ENCODE results near the gene VPS11.

Gene VPS11

DNA sequence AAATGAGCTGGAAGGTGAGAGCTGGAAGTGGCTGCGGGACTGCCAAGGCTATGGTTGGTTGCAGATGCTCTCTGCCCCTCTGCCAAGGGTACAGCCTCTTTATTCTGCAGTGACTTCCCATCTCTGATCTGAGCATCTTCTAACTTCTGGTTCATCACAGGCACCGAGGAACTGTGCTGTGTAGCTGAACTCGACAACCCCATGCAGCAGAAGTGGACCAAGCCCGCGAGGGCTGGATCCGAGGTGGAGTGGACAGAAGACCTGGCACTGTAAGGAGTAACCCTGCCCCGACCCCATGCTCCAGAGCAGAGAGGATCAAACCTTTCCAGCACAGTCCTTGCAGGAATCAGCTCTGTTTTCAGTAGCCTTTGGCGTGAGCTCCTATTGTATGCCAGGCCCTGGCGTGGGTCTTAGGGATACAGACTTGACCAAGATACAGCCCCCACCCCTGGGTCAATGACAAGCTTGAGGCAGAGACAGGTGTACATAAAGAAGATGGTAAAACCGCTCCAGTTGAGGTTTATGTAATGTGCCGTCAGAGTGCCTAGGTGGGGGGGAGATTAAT lies 43.8 kb downstream of the VPS11 start:
- no peaks in the 10 kb centered on the region for H3K9me3 ChIP-seq (ENCODE audit: insufficient read depth, low read length)
- no peak overlapping the region for H2AFZ ChIP-seq (ENCODE audit: low read depth, low read length)
- no peaks in the 10 kb centered on the region for H3K27me3 ChIP-seq (ENCODE audit: low read depth, low read length)
- H3K9ac ChIP-seq (ENCODE audit: low read length): no peak overlapping the region
- no peak for TF ChIP-seq EZH2phosphoT487 (IDR thresholded peaks at IDR 0.05; ENCODE audit: low read depth)
- TF ChIP-seq, protein P1, sequence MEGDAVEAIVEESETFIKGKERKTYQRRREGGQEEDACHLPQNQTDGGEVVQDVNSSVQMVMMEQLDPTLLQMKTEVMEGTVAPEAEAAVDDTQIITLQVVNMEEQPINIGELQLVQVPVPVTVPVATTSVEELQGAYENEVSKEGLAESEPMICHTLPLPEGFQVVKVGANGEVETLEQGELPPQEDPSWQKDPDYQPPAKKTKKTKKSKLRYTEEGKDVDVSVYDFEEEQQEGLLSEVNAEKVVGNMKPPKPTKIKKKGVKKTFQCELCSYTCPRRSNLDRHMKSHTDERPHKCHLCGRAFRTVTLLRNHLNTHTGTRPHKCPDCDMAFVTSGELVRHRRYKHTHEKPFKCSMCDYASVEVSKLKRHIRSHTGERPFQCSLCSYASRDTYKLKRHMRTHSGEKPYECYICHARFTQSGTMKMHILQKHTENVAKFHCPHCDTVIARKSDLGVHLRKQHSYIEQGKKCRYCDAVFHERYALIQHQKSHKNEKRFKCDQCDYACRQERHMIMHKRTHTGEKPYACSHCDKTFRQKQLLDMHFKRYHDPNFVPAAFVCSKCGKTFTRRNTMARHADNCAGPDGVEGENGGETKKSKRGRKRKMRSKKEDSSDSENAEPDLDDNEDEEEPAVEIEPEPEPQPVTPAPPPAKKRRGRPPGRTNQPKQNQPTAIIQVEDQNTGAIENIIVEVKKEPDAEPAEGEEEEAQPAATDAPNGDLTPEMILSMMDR (IDR thresholded peaks at IDR 0.05; ENCODE audit: low read depth, low read length): no peak
- H3K4me3 ChIP-seq (ENCODE audit: low read length): no peak overlapping the region
- no peaks in the 10 kb centered on the region for H4K20me1 ChIP-seq (ENCODE audit: insufficient read depth, low read length)
- H3K36me3 ChIP-seq (replicated peaks; ENCODE audit: low read depth, low read length): peaks cover 9% of the 10 kb centered on the region
- H3K4me2 ChIP-seq (ENCODE audit: low read length): no peak overlapping the region
- H3K79me2 ChIP-seq (ENCODE audit: low read length): peaks cover 26% of the 10 kb centered on the region; the same call in 1 of the 2 replicates
- H3K4me1 ChIP-seq (ENCODE audit: low read length): peaks cover 14% of the 10 kb centered on the region
- H3K27ac ChIP-seq (ENCODE audit: low read length): no peak overlapping the region

DNA sequence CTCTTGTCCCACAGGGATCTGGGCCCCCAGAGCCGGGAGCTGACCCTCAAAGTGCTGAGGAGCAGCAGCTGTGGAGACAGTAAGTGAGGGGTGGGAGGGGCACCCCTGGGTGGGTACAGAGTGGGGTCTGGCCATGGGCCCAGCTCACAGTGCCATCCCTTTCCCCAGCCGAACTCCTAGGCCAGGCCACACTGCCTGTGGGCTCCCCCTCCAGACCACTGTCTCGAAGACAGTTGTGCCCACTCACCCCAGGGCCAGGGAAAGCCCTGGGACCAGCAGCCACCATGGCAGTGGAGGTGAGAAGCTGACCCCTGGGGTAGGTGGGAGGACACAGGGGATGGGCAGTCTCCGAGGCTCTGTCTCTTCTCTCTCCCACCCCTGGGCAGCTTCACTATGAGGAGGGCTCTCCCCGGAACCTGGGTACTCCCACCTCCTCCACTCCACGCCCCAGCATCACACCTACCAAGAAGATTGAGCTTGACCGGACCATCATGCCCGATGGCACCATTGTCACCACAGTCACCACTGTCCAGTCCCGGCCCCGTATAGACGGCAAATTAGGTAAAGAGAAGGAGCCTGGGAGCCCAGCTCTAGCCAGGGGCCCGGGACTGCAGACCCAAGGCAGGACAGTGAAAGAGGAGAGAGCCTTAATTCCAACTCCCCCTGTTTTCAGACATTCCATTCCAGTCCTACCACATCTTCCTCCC lies 44.8 kb downstream of the VPS11 start:
- Histone ChIP-seq H3K9ac (ENCODE audit: low read length) (no peak overlapping the region), H3K36me3 (replicated peaks; ENCODE audit: low read depth, low read length) (peaks cover 9% of the 10 kb centered on the region), H3K27me3 (ENCODE audit: low read depth, low read length) (no peaks in the 10 kb centered on the region), H3K79me2 (ENCODE audit: low read length) (peaks cover 24% of the 10 kb centered on the region; the same call in 1 of the 2 replicates), H3K27ac (ENCODE audit: low read length) (no peak overlapping the region), H4K20me1 (ENCODE audit: insufficient read depth, low read length) (no peaks in the 10 kb centered on the region), H3K4me1 (ENCODE audit: low read length) (peaks cover 10% of the 10 kb centered on the region), H3K4me3 (ENCODE audit: low read length) (no peak overlapping the region), H3K9me3 (ENCODE audit: insufficient read depth, low read length) (no peaks in the 10 kb centered on the region), H2AFZ (ENCODE audit: low read depth, low read length) (no peak overlapping the region), H3K4me2 (ENCODE audit: low read length) (no peak overlapping the region)
- TF ChIP-seq EZH2phosphoT487 (IDR thresholded peaks at IDR 0.05; ENCODE audit: low read depth): no peak

DNA sequence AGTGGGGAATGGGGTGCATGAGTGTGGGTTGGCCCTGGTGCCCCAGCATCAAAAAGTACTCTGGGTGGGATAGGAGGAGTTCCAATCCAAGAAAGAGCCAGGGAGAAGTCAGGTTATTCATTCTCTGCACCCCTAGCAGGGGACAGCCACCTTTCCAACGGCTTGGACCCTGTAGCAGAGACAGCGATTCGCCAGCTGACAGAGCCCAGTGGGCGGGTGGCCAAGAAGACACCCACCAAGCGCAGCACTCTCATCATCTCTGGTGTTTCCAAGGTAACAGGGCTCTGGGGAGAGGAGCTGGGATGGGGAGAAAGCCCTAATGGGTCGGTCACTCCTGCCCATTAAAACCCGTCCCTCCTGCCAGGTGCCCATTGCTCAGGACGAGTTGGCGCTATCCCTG lies 46.1 kb downstream of the VPS11 start:
- Histone ChIP-seq H3K9ac (ENCODE audit: low read length) (no peak overlapping the region), H4K20me1 (ENCODE audit: insufficient read depth, low read length) (no peaks in the 10 kb centered on the region), H3K4me2 (ENCODE audit: low read length) (no peak overlapping the region), H3K27me3 (ENCODE audit: low read depth, low read length) (no peaks in the 10 kb centered on the region), H3K27ac (ENCODE audit: low read length) (no peak overlapping the region), H3K79me2 (ENCODE audit: low read length) (peaks cover 11% of the 10 kb centered on the region; the same call in 1 of the 2 replicates), H2AFZ (ENCODE audit: low read depth, low read length) (no peak overlapping the region), H3K4me1 (ENCODE audit: low read length) (peaks cover 4% of the 10 kb centered on the region; the same call in 1 of the 2 replicates), H3K9me3 (ENCODE audit: insufficient read depth, low read length) (no peaks in the 10 kb centered on the region), H3K36me3 (replicated peaks; ENCODE audit: low read depth, low read length) (peaks cover 15% of the 10 kb centered on the region), H3K4me3 (ENCODE audit: low read length) (no peak overlapping the region)
- no peak for TF ChIP-seq EZH2phosphoT487 (IDR thresholded peaks at IDR 0.05; ENCODE audit: low read depth)
- TF ChIP-seq, protein P1 (IDR thresholded peaks at IDR 0.05; ENCODE audit: low read depth, low read length): no peak

DNA sequence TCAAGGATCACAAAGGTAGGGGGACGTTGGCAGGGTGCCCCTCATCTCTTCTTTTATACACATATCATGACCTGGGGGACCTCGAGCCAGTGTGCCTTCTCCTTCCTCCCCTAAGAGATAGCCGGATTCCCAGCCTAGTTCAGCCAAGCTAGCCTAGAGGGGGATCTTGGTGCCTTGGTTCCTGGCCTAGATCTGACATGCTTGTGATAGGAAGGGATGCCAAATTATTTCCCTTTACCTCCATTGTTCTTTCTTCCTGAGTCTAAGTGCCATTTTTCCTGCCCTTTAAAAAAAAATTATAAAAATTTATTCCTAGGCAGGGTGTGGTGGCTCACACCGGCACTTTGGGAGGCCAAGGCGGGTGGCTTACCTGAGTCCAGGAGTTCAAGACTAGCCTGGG lies 46.7 kb downstream of the VPS11 start:
- TF ChIP-seq EZH2phosphoT487 (IDR thresholded peaks at IDR 0.05; ENCODE audit: low read depth): no peak
- TF ChIP-seq, protein P1 (IDR thresholded peaks at IDR 0.05; ENCODE audit: low read depth, low read length): no peak

More for the DNA sequence above, 46.7 kb downstream of the VPS11 start:
- no peaks in the 10 kb centered on the region for H3K9me3 ChIP-seq (ENCODE audit: insufficient read depth, low read length)
- no peak overlapping the region for H2AFZ ChIP-seq (ENCODE audit: low read depth, low read length)
- no peak overlapping the region for H3K4me2 ChIP-seq (ENCODE audit: low read length)
- H3K4me1 ChIP-seq (ENCODE audit: low read length): no peaks in the 10 kb centered on the region
- H3K27me3 ChIP-seq (ENCODE audit: low read depth, low read length): no peaks in the 10 kb centered on the region
- H3K79me2 ChIP-seq (ENCODE audit: low read length): peaks cover 5% of the 10 kb centered on the region; the same call in 1 of the 2 replicates
- H3K27ac ChIP-seq (ENCODE audit: low read length): no peak overlapping the region
- H4K20me1 ChIP-seq (ENCODE audit: insufficient read depth, low read length): no peaks in the 10 kb centered on the region
- H3K9ac ChIP-seq (ENCODE audit: low read length): no peak overlapping the region
- no peak overlapping the region for H3K4me3 ChIP-seq (ENCODE audit: low read length)
- peaks cover 15% of the 10 kb centered on the region for H3K36me3 ChIP-seq (replicated peaks; ENCODE audit: low read depth, low read length)

All from OCI-LY3 (cell line).